IgD-negative memory B cell (primary cell): ENCODE measurements around the gene TNP2. TPM values are rescaled to one million over a fixed set of nuclear protein-coding genes. Genes with fewer than 3 reads are reported as not detected.

Source experiments
- H3K27ac Mint-ChIP-seq, 3 donors: one replicate each; pipeline ENCODE4 v1.8.0; 2020 to 2022; ENCODE audit warnings: mild to moderate bottlenecking in 3 of 3, mixed read lengths in 3 of 3, moderate library complexity in 1 of 3
- H3K27me3 Mint-ChIP-seq: one replicate; pipeline ENCODE4 v1.8.0; 2021; ENCODE audit warnings: mixed read lengths
- H3K36me3 Mint-ChIP-seq: one replicate; pipeline ENCODE4 v1.8.0; 2020; ENCODE audit warnings: mild to moderate bottlenecking, mixed read lengths
- H3K4me1 Mint-ChIP-seq, 3 donors: one replicate each; pipeline ENCODE4 v1.8.0; 2020 to 2022; ENCODE audit warnings: mixed read lengths in 3 of 3, mild to moderate bottlenecking in 1 of 3
- H3K4me3 Mint-ChIP-seq, 4 donors: one replicate each; pipeline ENCODE4 v1.8.0; 2020 to 2022; ENCODE audit warnings: mild to moderate bottlenecking in 4 of 4, mixed read lengths in 4 of 4, moderate library complexity in 3 of 4
- H3K9me3 Mint-ChIP-seq, 3 donors: one replicate each; pipeline ENCODE4 v1.8.0; 2020 to 2021; ENCODE audit warnings: mixed read lengths in 3 of 3, mild to moderate bottlenecking in 1 of 3
- polyA plus RNA-seq: library from polyadenylated mRNA; unstranded; fragments of 300-500 nt; fragmentation: Illumina TruSeq; gene quantifications from one replicate; pipeline ENCODE4 v1.2.3, GENCODE V29; 2021

The TNP2 gene
- not detected for polyA plus RNA-seq

- Mint-ChIP-seq H3K27me3 (peaks cover 4% of the 10 kb centered on the region), H3K27ac (no peak within 1 kb of the TSS), H3K36me3 (no peaks in the 10 kb centered on the region), H3K4me1 (peaks cover 2 to 6% (median 4%) of the 10 kb centered on the region in 3 donors), H3K4me3 (no peak within 1 kb of the TSS), H3K9me3 (no peaks in the 10 kb centered on the region)
Observed at GRCh38 chr16:11268921-11269375, at the start of gene TNP2. TSS of gene TNP2 (minus strand) at chr16:11269325. CDS start at chr16:11269262, 63 bp downstream.

DNA sequence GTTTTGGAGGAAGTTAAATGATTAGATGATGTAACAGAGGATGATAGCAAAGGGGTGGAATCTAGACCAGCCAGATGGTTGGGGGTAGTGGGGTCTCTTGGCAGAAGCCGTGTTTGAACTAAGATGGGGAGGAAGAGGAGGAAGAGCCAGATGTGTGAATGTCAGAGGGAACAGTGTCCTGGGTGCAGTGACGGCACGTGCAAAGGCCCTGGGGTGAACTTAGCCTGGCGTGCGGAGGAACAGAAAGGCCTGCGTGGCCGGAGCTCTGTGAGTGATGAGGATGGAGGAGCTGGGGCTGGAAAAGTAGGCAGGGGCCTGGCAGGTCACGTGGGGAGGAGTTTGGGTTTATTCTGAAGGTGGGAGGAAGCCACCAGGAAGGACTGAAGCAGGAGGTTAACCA is 49.7 kb upstream of the TNP2 start:
- Mint-ChIP-seq H3K36me3 (no peaks in the 10 kb centered on the region), H3K27ac (peak overlapping the region in 2 of 3 donors; percentile 58 to 89), H3K9me3 (no peaks in the 10 kb centered on the region), H3K4me3 (peak overlapping the region in 1 of 4 donors; percentile 83), H3K4me1 (peaks cover 9 to 16% (median 13%) of the 10 kb centered on the region in 3 donors), H3K27me3 (peaks cover 1% of the 10 kb centered on the region)

GRCh38 chr16:11316331-11317015 is 47.3 kb upstream of the TNP2 start:
- Mint-ChIP-seq H3K36me3 (no peaks in the 10 kb centered on the region), H3K4me1 (peaks cover 26 to 31% (median 29%) of the 10 kb centered on the region in 3 donors), H3K27me3 (peaks cover 5% of the 10 kb centered on the region), H3K4me3 (peak overlapping the region in 1 of 4 donors; percentile 50), H3K9me3 (no peaks in the 10 kb centered on the region), H3K27ac (peak overlapping the region in 2 of 3 donors; percentile 80 to 86)

DNA sequence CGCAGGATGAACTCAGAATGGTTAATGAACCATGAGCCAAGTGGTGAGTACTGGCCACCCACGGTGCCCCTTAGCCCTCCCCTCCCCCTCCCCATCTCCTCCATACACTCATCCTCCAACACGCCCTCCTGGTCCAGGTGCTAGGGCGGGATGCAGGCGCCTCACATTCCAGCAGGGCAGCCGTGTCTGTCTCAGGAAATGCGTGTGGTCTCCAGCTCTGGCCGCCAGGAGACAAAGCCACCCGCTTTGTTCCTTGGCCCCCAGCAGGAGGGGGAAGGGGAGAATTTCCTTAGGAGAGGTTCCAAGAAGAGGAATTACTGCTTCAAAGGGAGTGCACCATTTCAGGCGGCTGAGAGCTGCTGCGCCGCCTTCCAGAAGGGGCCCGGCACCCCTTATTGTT is 46.4 kb upstream of the TNP2 start:
- no peaks in the 10 kb centered on the region for H3K36me3 Mint-ChIP-seq
- H3K9me3 Mint-ChIP-seq: no peaks in the 10 kb centered on the region
- H3K4me1 Mint-ChIP-seq: peaks cover 32 to 38% (median 36%) of the 10 kb centered on the region in 3 donors
- H3K27me3 Mint-ChIP-seq: peaks cover 5% of the 10 kb centered on the region
- no peak overlapping the region for H3K27ac Mint-ChIP-seq
- H3K4me3 Mint-ChIP-seq: no peak overlapping the region

GRCh38 chr16:11314309-11314894 is 45.3 kb upstream of the TNP2 start:
- Mint-ChIP-seq H3K4me1 (peaks cover 37 to 46% (median 44%) of the 10 kb centered on the region in 3 donors), H3K27ac (peak overlapping the region in 2 of 3 donors; percentile 14 to 43), H3K27me3 (peaks cover 5% of the 10 kb centered on the region), H3K9me3 (no peaks in the 10 kb centered on the region), H3K36me3 (no peaks in the 10 kb centered on the region), H3K4me3 (no peak overlapping the region)

GRCh38 chr16:11313493-11314308 is 44.6 kb upstream of the TNP2 start:
- Mint-ChIP-seq H3K27me3 (peaks cover 5% of the 10 kb centered on the region), H3K9me3 (no peaks in the 10 kb centered on the region), H3K36me3 (no peaks in the 10 kb centered on the region), H3K27ac (peak overlapping the region in 2 of 3 donors; percentile 64 to 89), H3K4me1 (peaks cover 35 to 47% (median 46%) of the 10 kb centered on the region in 3 donors), H3K4me3 (no peak overlapping the region)

DNA sequence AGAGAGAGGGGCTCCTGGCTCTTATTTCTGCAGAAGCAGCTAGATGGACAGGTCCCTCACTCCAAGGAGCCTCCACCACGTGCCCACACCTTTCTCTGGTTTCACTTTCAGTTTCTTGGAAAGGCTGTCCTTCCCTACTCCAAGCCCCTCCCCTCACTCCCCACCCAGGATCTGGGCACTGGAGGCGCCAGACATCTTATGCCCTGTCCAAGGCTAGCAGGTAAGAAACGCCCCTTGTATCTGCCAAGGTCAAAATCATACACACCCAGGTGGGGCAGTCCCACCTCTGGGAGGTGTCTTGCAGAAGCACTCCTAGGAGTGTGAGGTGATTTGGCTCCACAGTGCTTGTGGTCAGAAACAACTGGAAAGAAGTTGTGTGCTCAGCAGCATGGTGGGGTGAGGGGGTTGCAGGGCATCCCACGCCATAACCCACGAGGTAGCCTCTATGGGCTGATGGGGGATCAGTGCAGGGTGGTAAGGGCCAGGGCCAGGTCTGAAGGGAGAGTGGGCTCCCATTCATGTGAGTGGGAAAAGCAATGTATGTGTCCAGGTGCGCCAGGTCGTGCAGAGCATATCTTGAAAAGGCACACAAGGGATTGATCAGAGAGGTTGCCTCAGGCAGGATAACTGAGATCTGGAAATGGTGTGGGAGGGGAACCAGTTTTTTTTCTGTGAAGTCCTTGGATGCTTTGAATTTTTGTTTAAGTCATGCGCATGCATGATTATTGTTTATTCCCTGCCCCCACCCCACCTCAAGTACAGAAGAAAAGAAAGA is 43.8 kb upstream of the TNP2 start:
- Mint-ChIP-seq H3K27ac (peak overlapping the region; percentile 64 to 89 (median 67)), H3K36me3 (no peaks in the 10 kb centered on the region), H3K9me3 (no peaks in the 10 kb centered on the region), H3K4me1 (peaks cover 33 to 53% (median 51%) of the 10 kb centered on the region in 3 donors), H3K4me3 (peak overlapping the region in 3 of 4 donors; percentile 33 to 67 (median 34)), H3K27me3 (peaks cover 5% of the 10 kb centered on the region)

GRCh38 chr16:11310997-11311561 is 42.0 kb upstream of the TNP2 start:
- Mint-ChIP-seq H3K36me3 (no peaks in the 10 kb centered on the region), H3K27me3 (peaks cover 3% of the 10 kb centered on the region), H3K27ac (peak overlapping the region; percentile 92 to 99 (median 97)), H3K4me3 (peak overlapping the region; percentile 60 to 91 (median 76)), H3K9me3 (peaks cover 0 to 2% (median 0%) of the 10 kb centered on the region in 3 donors), H3K4me1 (peaks cover 31 to 55% (median 51%) of the 10 kb centered on the region in 3 donors)

DNA sequence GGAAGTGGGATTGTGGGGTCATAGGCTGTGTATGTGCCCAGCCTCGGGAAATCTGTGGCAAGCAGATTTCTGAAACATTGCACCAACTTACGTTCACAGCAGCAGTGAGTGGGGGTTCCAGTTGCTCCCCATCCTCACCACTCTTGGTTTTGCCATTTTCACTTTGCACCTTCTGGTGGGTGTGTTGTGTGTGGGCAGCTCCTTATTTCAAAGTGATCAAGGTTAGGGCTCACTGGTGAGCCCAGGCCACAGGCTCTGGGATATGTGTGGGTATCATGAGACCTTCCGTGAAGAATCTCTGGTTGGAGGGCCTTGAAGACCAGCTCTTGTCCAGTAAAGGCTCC is 41.5 kb upstream of the TNP2 start:
- Mint-ChIP-seq H3K4me1 (peaks cover 31 to 56% (median 52%) of the 10 kb centered on the region in 3 donors), H3K4me3 (peak overlapping the region; percentile 60 to 91 (median 76)), H3K27ac (peak overlapping the region; percentile 92 to 99 (median 97)), H3K27me3 (peaks cover 3% of the 10 kb centered on the region), H3K9me3 (peaks cover 0 to 2% (median 0%) of the 10 kb centered on the region in 3 donors), H3K36me3 (no peaks in the 10 kb centered on the region)

- peak overlapping the region; percentile 23 to 91 (median 52) for H3K4me3 Mint-ChIP-seq
- peaks cover 3% of the 10 kb centered on the region for H3K27me3 Mint-ChIP-seq
- H3K27ac Mint-ChIP-seq: peak overlapping the region; percentile 92 to 99 (median 97)
- peaks cover 0 to 2% (median 0%) of the 10 kb centered on the region in 3 donors for H3K9me3 Mint-ChIP-seq
- peaks cover 31 to 57% (median 52%) of the 10 kb centered on the region in 3 donors for H3K4me1 Mint-ChIP-seq
- no peaks in the 10 kb centered on the region for H3K36me3 Mint-ChIP-seq
Observed at GRCh38 chr16:11309895-11310633, 40.9 kb upstream of the TNP2 start.

- H3K4me1 Mint-ChIP-seq: peaks cover 28 to 51% (median 46%) of the 10 kb centered on the region in 3 donors
- peak overlapping the region in 3 of 4 donors; percentile 42 to 78 (median 47) for H3K4me3 Mint-ChIP-seq
- H3K27ac Mint-ChIP-seq: peak overlapping the region; percentile 23 to 97 (median 92)
- no peaks in the 10 kb centered on the region for H3K36me3 Mint-ChIP-seq
- H3K9me3 Mint-ChIP-seq: peaks cover 0 to 2% (median 0%) of the 10 kb centered on the region in 3 donors
- peaks cover 3% of the 10 kb centered on the region for H3K27me3 Mint-ChIP-seq
Observed at GRCh38 chr16:11308493-11309283, 39.6 kb upstream of the TNP2 start.

- Mint-ChIP-seq H3K4me3 (peak overlapping the region in 3 of 4 donors; percentile 32 to 76 (median 47)), H3K4me1 (peaks cover 24 to 45% (median 38%) of the 10 kb centered on the region in 3 donors), H3K27ac (peak overlapping the region in 2 of 3 donors; percentile 23 to 92), H3K36me3 (no peaks in the 10 kb centered on the region), H3K27me3 (peaks cover 3% of the 10 kb centered on the region), H3K9me3 (peaks cover 0 to 2% (median 0%) of the 10 kb centered on the region in 3 donors)
Observed at GRCh38 chr16:11307639-11308492, 38.7 kb upstream of the TNP2 start.
